Activated CD8-positive, alpha-beta T cell treated with anti-CD3 and anti-CD28 coated beads for 36 hours (primary cell): Measurements from ENCODE around the gene LPP. TPM values are rescaled to one million over a fixed set of nuclear protein-coding genes. Genes with fewer than 3 reads are reported as not detected.
A peak's percentile ranks its signal among the peaks of the same experiment; 100 is the strongest.

ENCODE experiments used
- ATAC-seq: fragments of 200-7000 bp; cut with Tn5 transposase; one replicate; pipeline ENCODE4 v1.10.0; 2021; ENCODE audit warnings: mild to moderate bottlenecking, moderate library complexity
- CTCF ChIA-PET: fragments of 350-600 bp; sonication (Branson Sonifier 250); formaldehyde crosslinking; loops from one replicate; lab custom pipeline; 2021; ENCODE audit warnings: antibody characterized with exemption; lab: Charles Lee
- POLR2A ChIA-PET: fragments of 350-600 bp; sonication (Branson Sonifier 250); formaldehyde crosslinking; loops from one replicate; lab custom pipeline; 2021; ENCODE audit warnings: antibody characterized with exemption; lab: Charles Lee
- DNase-seq: peaks from one replicate; pipeline ENCODE4 v3.0.0-alpha.2; 2020
- H3K27ac Mint-ChIP-seq: one replicate; pipeline ENCODE4 v1.8.0; 2021; ENCODE audit warnings: mild to moderate bottlenecking, mixed read lengths
- H3K27me3 Mint-ChIP-seq: one replicate; pipeline ENCODE4 v1.8.0; 2021; ENCODE audit warnings: mixed read lengths
- H3K36me3 Mint-ChIP-seq: one replicate; pipeline ENCODE4 v1.8.0; 2021; ENCODE audit warnings: low read depth, mixed read lengths
- H3K4me1 Mint-ChIP-seq: one replicate; pipeline ENCODE4 v1.8.0; 2021; ENCODE audit warnings: low read depth, mixed read lengths
- H3K4me3 Mint-ChIP-seq: one replicate; pipeline ENCODE4 v1.8.0; 2021; ENCODE audit warnings: mild to moderate bottlenecking, moderate library complexity, mixed read lengths
- H3K9me3 Mint-ChIP-seq: one replicate; pipeline ENCODE4 v1.8.0; 2021; ENCODE audit warnings: mixed read lengths
- intact Hi-C: fragments of 100-400 bp; cut with micrococcal nuclease; formaldehyde crosslinking; loops from one replicate; pipeline ENCODE4 v1.10.0; 2022
- total RNA-seq, 2 experiments: library from RNA; stranded (reverse); gene quantifications; one replicate each; pipeline ENCODE4 v1.2.3, GENCODE V29; 2021
- TF ChIP-seq, protein P1 (sequence below): fragments of 200-600 bp; IDR thresholded peaks from one replicate; pipeline ENCODE4 v1.8.0; 2022; ENCODE audit warnings: antibody characterized with exemption, mild to moderate bottlenecking

The LPP gene
- total RNA-seq, 2 experiments from 2014 or later, result 16.4 to 22.6 TPM

DNA sequence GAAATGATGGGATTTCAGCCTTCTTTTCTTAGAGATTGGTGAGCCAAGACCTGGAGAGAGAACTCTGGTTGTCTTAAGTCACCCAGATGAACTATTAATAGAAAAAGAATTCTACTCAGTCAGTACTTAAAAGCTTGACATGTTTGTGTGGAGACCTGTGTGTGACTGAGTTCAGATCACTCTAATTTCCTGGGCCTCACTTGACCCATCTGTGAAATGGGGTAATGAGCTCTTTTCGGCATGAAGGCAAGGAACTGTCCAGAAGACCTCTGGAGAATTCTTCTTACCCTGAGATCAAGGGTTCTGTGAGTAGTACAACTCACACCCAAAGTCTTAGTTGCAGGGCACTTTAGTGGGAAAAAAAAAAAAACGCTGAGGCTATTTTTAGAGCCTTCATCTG is 92.9 kb downstream of the LPP start:
- DNase-seq (no peak), ATAC-seq (no peak)
- ChIA-PET POLR2A (no interaction called here), CTCF (no interaction called here)
- Mint-ChIP-seq H3K36me3 (peaks cover 3% of the 10 kb centered on the region), H3K4me3 (no peak overlapping the region), H3K4me1 (peaks cover 23% of the 10 kb centered on the region), H3K27me3 (no peaks in the 10 kb centered on the region), H3K9me3 (no peaks in the 10 kb centered on the region), H3K27ac (no peak overlapping the region)
- intact Hi-C loops, result no loop called here
- TF ChIP-seq, protein P1, sequence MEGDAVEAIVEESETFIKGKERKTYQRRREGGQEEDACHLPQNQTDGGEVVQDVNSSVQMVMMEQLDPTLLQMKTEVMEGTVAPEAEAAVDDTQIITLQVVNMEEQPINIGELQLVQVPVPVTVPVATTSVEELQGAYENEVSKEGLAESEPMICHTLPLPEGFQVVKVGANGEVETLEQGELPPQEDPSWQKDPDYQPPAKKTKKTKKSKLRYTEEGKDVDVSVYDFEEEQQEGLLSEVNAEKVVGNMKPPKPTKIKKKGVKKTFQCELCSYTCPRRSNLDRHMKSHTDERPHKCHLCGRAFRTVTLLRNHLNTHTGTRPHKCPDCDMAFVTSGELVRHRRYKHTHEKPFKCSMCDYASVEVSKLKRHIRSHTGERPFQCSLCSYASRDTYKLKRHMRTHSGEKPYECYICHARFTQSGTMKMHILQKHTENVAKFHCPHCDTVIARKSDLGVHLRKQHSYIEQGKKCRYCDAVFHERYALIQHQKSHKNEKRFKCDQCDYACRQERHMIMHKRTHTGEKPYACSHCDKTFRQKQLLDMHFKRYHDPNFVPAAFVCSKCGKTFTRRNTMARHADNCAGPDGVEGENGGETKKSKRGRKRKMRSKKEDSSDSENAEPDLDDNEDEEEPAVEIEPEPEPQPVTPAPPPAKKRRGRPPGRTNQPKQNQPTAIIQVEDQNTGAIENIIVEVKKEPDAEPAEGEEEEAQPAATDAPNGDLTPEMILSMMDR, result no peak

DNA sequence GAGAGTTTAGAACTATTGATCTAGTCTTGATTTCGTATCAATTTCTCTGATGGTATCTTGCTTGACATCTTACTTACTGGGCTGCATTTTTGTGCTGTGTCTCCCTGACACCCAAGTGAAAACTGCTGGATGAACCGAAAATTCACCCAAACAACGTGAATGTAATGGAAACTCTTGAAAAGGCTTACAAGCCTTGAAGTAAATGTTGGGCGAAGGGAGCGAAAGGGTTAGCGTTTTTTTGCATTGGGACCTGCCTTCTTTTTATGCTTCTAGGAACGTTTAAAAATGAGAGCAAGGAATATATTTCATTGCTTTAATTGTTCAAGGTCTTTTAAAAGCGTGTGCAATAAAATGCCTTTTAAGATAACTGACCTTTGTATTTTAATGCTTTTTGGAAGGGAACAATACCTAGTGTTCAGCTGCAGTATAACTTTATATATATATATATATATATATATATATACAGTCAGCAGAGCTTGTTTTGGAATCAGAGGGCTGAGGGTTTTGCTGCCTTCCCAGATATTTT is 94.1 kb downstream of the LPP start:
- Mint-ChIP-seq H3K4me3 (no peak overlapping the region), H3K36me3 (peaks cover 3% of the 10 kb centered on the region), H3K4me1 (peaks cover 18% of the 10 kb centered on the region), H3K27ac (no peak overlapping the region), H3K27me3 (no peaks in the 10 kb centered on the region), H3K9me3 (peaks cover under 1% of the 10 kb centered on the region)
- intact Hi-C loops, result no loop called here
- TF ChIP-seq, protein P1, result no peak
- ChIA-PET POLR2A (interaction anchor here (1.2 kb wide), 1 partner anchor 13 kb away, joined by 3 read pairs; no protein-coding TSS in a partner anchor), CTCF (interaction anchor here (0.7 to 2.0 kb wide), 5 partner anchors 10 to 510 kb away, joined by 3 to 6 read pairs (median 4); no protein-coding TSS in a partner anchor)
- DNase-seq, result no peak
- no peak for ATAC-seq

DNA sequence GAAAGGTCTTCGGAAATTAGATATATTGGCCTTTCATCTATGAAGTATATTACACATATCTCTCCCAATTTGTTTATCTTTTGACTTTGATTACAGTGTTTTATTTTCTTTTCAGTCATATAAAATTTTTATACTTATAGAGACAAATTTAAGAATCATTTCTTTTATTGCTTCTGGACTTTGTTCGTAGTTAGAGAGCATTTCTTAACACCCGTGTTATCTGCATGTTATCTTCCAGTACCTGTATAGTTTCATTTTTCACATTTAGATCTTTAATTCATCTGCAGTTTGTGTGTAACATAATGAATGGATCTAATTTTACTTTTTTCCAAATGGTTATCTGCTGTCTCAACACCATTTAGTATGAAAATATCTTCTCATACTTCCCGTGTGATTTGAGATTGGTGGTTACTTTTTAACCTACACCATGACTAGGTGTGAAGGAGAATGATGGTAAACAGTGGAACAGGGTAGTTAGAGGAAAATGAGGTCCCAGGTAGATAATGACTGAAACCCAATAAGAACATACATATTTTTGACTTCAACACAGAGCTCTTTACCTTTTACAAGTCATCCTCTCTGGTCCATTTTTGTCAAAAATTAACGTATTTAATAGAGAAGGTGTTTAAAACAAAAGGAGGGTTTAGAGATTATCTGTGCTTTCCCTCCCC is 99.3 kb downstream of the LPP start:
- DNase-seq, result no peak
- Mint-ChIP-seq H3K4me3 (no peak overlapping the region), H3K27me3 (no peaks in the 10 kb centered on the region), H3K4me1 (peaks cover 42% of the 10 kb centered on the region), H3K36me3 (peaks cover 12% of the 10 kb centered on the region), H3K27ac (peak overlapping the region; percentile 90), H3K9me3 (peaks cover 8% of the 10 kb centered on the region)
- CTCF ChIA-PET, result interaction anchor here (0.7 to 1.6 kb wide), 4 partner anchors 51 to 535 kb away, joined by 3 read pairs; no protein-coding TSS in a partner anchor
- POLR2A ChIA-PET, result interaction anchor here (1.0 to 1.3 kb wide), 2 partner anchors 15 to 511 kb away, joined by 3 to 5 read pairs; no protein-coding TSS in a partner anchor
- intact Hi-C loops, result loop anchor here (10.0 kb wide), 1 partner anchor 508 kb away; the partner anchor contains the start of gene BCL6
- TF ChIP-seq, protein P1, result no peak
- ATAC-seq, result no peak

DNA sequence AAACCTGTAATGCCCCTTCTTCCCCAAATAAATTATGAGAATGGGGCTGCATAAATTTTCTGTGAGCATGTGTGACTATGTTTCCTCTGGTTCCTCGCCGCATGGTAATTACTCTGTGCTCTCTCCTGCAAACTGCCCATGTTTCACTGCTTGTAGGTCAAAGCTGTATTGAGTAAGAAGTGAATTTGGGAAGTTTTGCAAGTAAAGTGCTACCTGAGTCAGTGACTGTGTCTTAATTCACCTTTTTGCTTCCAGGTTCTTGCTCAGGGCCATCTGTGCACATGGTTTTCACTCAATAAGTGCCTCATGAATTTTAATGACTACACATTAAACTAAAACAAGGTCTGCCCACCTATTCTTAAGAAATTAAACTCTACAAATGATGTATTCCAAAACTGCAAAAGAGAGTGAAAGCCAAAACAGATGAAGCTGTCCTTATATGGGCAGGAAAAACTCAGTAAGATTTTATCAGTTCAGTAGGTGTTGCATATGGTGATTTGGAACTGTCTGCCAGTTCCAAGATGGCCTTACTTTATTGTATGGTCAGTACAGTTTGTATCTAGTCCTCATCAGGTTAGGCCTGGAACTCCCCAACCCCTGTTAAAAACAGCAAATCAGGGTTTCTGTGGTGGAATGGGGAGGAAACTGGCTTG is 100.0 kb downstream of the LPP start:
- ATAC-seq (peak; percentile 76), DNase-seq (peak; percentile 18)
- peaks cover 12% of the 10 kb centered on the region for H3K36me3 Mint-ChIP-seq
- peak overlapping the region; percentile 90 for H3K27ac Mint-ChIP-seq
- no peak overlapping the region for H3K4me3 Mint-ChIP-seq
- intact Hi-C loops, result loop anchor here (10.0 kb wide), 1 partner anchor 509 kb away; the partner anchor contains the start of gene BCL6
- TF ChIP-seq, protein P1, result no peak
- peaks cover 8% of the 10 kb centered on the region for H3K9me3 Mint-ChIP-seq
- POLR2A ChIA-PET, result interaction anchor here (0.6 to 1.3 kb wide), 5 partner anchors 11 to 511 kb away, joined by 3 to 5 read pairs (median 3); no protein-coding TSS in a partner anchor
- no peaks in the 10 kb centered on the region for H3K27me3 Mint-ChIP-seq
- peaks cover 42% of the 10 kb centered on the region for H3K4me1 Mint-ChIP-seq
- CTCF ChIA-PET, result interaction anchor here (0.7 to 2.5 kb wide), 6 partner anchors 11 to 534 kb away, joined by 3 to 11 read pairs (median 3); no protein-coding TSS in a partner anchor
